GM12873 (cell line): ENCODE measurements around the gene BMP2.
A peak's percentile ranks its signal among the peaks of the same experiment; 100 is the strongest.

ENCODE experiments used
- CTCF ChIP-seq: IDR thresholded peaks from 2 replicates; pipeline ENCODE4 v1.5.1; 2012; ENCODE audit warnings: low read depth, mild to moderate bottlenecking, moderate library complexity, low read length, control low read depth; ENCODE audit not compliant: insufficient read depth; ENCODE audit errors: missing control alignments

The BMP2 gene

GRCh38 chr20:6818033-6818808 lies 50.7 kb downstream of the BMP2 start:
- no peak for TF ChIP-seq CTCF

DNA sequence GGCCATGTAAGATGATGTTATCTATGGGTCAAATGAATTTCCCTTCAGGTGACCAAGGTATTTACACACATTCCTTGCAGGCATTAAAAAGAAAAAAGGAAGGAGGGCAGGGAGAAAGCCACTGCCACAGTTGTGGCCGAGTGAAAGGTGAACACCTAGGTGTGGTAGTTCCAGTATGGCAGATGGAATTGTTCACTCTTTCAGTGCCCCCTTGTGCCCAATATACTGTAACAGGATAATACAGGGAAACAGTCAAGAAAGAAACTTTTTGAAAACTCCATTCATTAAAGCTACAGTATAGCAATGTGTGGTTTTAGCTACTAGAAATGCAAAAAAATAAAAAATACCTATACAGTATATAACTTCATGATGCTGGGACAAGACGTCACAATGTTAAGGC lies 52.1 kb downstream of the BMP2 start:
- no peak for TF ChIP-seq CTCF

DNA sequence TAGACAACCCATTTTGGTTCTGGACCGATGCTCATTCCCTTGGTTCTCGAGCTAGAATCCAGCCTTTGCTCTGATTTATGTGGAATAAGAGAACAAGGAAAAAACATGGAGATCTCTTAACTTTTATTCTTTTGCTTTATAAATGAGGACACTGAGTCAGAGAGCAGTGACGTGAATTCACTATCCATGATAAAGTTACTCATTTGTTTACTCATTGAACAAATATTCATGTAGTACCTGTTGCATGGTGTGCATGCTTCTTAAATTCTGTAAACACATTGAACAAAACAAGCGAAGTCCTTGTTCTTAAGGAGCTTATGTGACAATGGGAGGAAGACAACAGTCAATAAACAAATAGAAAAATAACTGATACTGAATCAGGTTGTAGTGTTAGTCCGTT lies 56.9 kb downstream of the BMP2 start:
- TF ChIP-seq CTCF: no peak

DNA sequence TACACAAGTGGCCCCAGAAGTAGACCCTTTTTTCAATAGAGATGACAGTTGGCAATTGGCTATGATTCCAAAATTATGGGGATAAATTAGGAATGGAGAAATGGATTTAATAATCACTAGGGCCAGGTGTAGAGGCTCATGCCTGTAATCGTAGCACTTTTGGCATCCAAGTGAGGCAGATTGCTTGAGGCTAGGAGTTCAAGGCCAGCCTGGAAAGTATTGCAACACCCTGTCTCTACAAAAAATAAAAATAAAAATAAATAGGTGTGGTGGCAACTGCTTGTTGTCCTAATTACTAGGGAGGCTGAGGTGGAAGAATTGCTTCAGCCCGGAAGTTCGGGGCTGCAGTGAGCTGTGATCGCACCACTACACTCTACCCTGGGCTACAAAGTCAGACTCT lies 60.0 kb downstream of the BMP2 start:
- no peak for TF ChIP-seq CTCF

DNA sequence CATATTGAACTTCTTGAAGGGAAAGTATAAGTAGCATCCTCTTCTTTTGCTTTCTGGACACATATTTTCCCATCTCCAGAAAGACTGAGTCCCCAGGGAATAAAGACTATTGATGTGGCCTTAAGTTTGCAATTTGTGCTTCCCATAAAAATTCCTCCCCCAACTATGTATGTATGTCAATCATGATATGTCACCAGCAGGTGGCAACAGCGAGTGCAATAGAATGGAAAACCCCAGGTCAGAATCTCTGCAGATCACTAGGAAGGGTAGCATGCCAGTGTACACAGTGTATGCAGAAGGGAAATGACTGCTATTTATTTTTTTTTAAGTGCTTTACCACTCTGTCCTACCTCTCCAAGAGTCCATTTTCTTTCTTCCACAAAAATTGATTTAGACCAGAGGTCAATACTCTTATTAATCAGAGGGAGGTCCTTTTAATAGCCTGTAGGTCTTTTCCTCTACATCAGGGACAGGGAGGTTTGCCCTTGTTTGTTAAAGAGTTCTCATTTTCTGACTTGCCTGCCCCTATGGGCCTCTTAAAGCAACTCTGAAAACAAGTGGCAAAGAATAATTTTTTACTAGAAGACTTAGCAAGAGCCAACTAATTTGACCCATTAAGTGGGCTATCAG lies 61.4 kb downstream of the BMP2 start:
- peak; percentile 74 for TF ChIP-seq CTCF

DNA sequence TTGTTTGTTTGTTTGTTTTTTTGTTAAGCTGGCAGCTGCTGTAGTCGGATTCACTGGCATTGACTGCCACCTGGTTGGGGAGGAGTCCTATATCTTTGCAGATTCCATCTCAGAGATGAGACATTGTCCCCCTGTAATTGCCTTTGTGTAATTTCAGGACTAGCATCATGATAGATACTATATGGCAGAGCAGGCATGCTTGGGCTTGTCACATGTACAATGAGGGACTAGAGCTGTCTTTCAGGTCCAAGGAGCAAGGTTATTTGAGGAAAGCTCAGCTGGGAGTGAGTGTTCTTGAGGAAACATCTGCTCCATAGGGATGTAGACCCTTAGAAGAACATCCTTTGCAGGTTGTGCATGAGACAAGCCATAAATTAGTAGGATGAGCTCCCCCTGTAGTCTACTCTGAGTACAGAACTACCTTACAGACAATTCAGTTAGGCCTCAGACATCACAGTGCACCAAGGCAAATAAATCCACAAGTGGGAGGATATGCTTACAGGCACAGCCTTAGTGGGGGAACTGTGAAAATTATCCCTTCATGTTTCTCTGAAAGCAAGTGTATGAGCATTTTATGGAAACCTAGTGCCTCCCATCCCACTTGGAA lies 62.1 kb downstream of the BMP2 start:
- TF ChIP-seq CTCF: peak; percentile 36
